Neural cell (in vitro differentiated cells): Measurements from ENCODE around the gene RAPGEF4.

Experiments used
- EP300 ChIP-seq: fragments of 450-650 bp; conservative IDR thresholded peaks from 2 replicates; pipeline ENCODE4 v1.6.1; 2014; ENCODE audit warnings: antibody characterized with exemption, mild to moderate bottlenecking, moderate library complexity; ENCODE audit not compliant: poor library complexity, severe bottlenecking
- POLR2AphosphoS5 ChIP-seq: IDR thresholded peaks from 2 replicates; pipeline ENCODE4 v1.6.1; 2012
- RAD21 ChIP-seq: fragments of 450-650 bp; conservative IDR thresholded peaks from 2 replicates; pipeline ENCODE4 v1.6.1; 2014; ENCODE audit warnings: antibody characterized with exemption, mild to moderate bottlenecking, moderate library complexity
- SMC3 ChIP-seq: fragments of 450-650 bp; conservative IDR thresholded peaks from 2 replicates; pipeline ENCODE4 v1.6.1; 2014; ENCODE audit warnings: antibody characterized with exemption, mild to moderate bottlenecking, moderate library complexity; ENCODE audit not compliant: poor library complexity
- TF ChIP-seq, protein P1 (sequence below): fragments of 450-650 bp; IDR thresholded peaks from 2 replicates; pipeline ENCODE4 v1.5.1; 2014; ENCODE audit warnings: antibody characterized with exemption, mild to moderate bottlenecking, moderate library complexity; ENCODE audit not compliant: poor library complexity, severe bottlenecking

DNA sequence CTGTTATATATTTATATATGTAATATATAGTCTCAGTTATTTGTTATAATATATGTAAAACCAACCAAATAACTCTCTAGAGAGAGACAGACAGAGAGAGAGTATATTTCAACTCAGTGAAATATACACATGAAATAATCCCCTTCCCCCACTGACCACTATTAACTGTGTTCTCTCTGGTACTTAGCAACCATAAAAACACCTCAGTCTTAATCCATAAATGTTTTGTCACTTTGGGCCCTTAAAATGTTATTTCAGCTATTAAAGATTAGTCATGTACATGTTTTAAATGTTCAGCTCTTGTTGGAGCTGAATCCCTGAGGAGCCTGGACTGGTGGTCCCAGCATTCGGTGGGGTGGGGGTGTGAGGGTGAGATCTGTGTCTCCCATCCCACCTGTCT is 217.8 kb downstream of the RAPGEF4 start:
- TF ChIP-seq, protein P1, sequence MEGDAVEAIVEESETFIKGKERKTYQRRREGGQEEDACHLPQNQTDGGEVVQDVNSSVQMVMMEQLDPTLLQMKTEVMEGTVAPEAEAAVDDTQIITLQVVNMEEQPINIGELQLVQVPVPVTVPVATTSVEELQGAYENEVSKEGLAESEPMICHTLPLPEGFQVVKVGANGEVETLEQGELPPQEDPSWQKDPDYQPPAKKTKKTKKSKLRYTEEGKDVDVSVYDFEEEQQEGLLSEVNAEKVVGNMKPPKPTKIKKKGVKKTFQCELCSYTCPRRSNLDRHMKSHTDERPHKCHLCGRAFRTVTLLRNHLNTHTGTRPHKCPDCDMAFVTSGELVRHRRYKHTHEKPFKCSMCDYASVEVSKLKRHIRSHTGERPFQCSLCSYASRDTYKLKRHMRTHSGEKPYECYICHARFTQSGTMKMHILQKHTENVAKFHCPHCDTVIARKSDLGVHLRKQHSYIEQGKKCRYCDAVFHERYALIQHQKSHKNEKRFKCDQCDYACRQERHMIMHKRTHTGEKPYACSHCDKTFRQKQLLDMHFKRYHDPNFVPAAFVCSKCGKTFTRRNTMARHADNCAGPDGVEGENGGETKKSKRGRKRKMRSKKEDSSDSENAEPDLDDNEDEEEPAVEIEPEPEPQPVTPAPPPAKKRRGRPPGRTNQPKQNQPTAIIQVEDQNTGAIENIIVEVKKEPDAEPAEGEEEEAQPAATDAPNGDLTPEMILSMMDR: no peak
- TF ChIP-seq RAD21: no peak
- TF ChIP-seq POLR2AphosphoS5: no peak
- no peak for TF ChIP-seq SMC3
- TF ChIP-seq EP300: no peak
